H9 (cell line): ENCODE results near the gene PLEKHO1. TPM values are rescaled to one million over a fixed set of nuclear protein-coding genes. Genes with fewer than 3 reads are reported as not detected.

Source experiments
- DNase-seq: peaks from one replicate; pipeline ENCODE4 v3.0.0-alpha.2; 2017
- H2AFZ ChIP-seq: one replicate; pipeline ENCODE4 v1.6.1; 2013; ENCODE audit warnings: mild to moderate bottlenecking, low read length, control low read depth, moderate library complexity
- H2AK5ac ChIP-seq: 2 replicates; pipeline ENCODE4 v1.6.1; 2013; ENCODE audit warnings: low read length, control low read depth, mixed read lengths; ENCODE audit not compliant: insufficient read length
- H2BK120ac ChIP-seq: one replicate; pipeline ENCODE4 v1.6.1; 2013; ENCODE audit warnings: low read depth, mild to moderate bottlenecking, low read length, control low read depth, inconsistent platforms; ENCODE audit not compliant: poor library complexity, severe bottlenecking
- H2BK12ac ChIP-seq: 2 replicates; pipeline ENCODE4 v1.6.1; 2013; ENCODE audit warnings: low read length, control low read depth, mixed read lengths, low read depth; ENCODE audit not compliant: insufficient read length
- H2BK15ac ChIP-seq: 2 replicates; pipeline ENCODE4 v1.6.1; 2013; ENCODE audit warnings: low read depth, low read length, control low read depth
- H2BK20ac ChIP-seq: one replicate; pipeline ENCODE4 v1.6.1; 2013; ENCODE audit warnings: low read depth, mild to moderate bottlenecking, low read length, control low read depth, inconsistent platforms; ENCODE audit not compliant: poor library complexity, severe bottlenecking
- H2BK5ac ChIP-seq: 2 replicates; pipeline ENCODE4 v1.6.1; 2013; ENCODE audit warnings: low read length, control low read depth, mixed read lengths; ENCODE audit not compliant: insufficient read length
- H3K14ac ChIP-seq: 2 replicates; pipeline ENCODE4 v1.6.1; 2013; ENCODE audit warnings: low read length, control low read depth; ENCODE audit not compliant: insufficient read depth
- H3K18ac ChIP-seq: 2 replicates; pipeline ENCODE4 v1.6.1; 2013; ENCODE audit warnings: low read depth, mild to moderate bottlenecking, mixed read lengths, low read length, control low read depth; ENCODE audit not compliant: insufficient read length
- H3K23ac ChIP-seq: 2 replicates; pipeline ENCODE4 v1.6.1; 2013; ENCODE audit warnings: low read length, control low read depth, mixed read lengths, low read depth; ENCODE audit not compliant: insufficient read length
- H3K23me2 ChIP-seq: 2 replicates; pipeline ENCODE4 v1.6.1; 2013; ENCODE audit warnings: low read depth, mild to moderate bottlenecking, mixed read lengths, low read length, control low read depth; ENCODE audit not compliant: insufficient read length, poor library complexity, severe bottlenecking
- H3K27ac ChIP-seq: 2 replicates; pipeline ENCODE4 v1.5.1; 2013; ENCODE audit warnings: low read length, control low read depth, mixed read lengths, low read depth; ENCODE audit not compliant: insufficient read length
- H3K27me3 ChIP-seq: 2 replicates; pipeline ENCODE4 v1.6.1; 2013; ENCODE audit warnings: low read length, control low read depth, inconsistent platforms; ENCODE audit not compliant: insufficient read depth
- H3K4ac ChIP-seq: 2 replicates; pipeline ENCODE4 v1.6.1; 2013; ENCODE audit warnings: low read depth, mild to moderate bottlenecking, control low read depth, inconsistent platforms, low read length, moderate library complexity
- H3K4me1 ChIP-seq: 2 replicates; pipeline ENCODE4 v1.6.1; 2013; ENCODE audit warnings: low read length, control low read depth, inconsistent platforms; ENCODE audit not compliant: insufficient read depth
- H3K4me2 ChIP-seq: 2 replicates; pipeline ENCODE4 v1.6.1; 2013; ENCODE audit warnings: low read length, control low read depth, mixed read lengths; ENCODE audit not compliant: insufficient read length, insufficient read depth
- H3K56ac ChIP-seq: 2 replicates; pipeline ENCODE4 v1.6.1; 2013; ENCODE audit warnings: low read depth, mild to moderate bottlenecking, mixed read lengths, low read length, control low read depth; ENCODE audit not compliant: insufficient read length
- H3K79me1 ChIP-seq: 2 replicates; pipeline ENCODE4 v1.6.1; 2013; ENCODE audit warnings: low read depth, mild to moderate bottlenecking, moderate library complexity, low read length, control low read depth, inconsistent platforms; ENCODE audit not compliant: insufficient read depth, poor library complexity, severe bottlenecking
- H3K79me2 ChIP-seq: 2 replicates; pipeline ENCODE4 v1.6.1; 2013; ENCODE audit warnings: low read length, control low read depth, inconsistent platforms; ENCODE audit not compliant: insufficient read depth
- H3K9ac ChIP-seq: 2 replicates; pipeline ENCODE4 v1.6.1; 2013; ENCODE audit warnings: low read length, control low read depth, mixed read lengths; ENCODE audit not compliant: insufficient read length; ENCODE audit errors: extremely low read depth
- H3K9me3 ChIP-seq: one replicate; pipeline ENCODE4 v1.6.1; 2013; ENCODE audit warnings: low read depth, low read length, inconsistent platforms; ENCODE audit not compliant: control insufficient read depth
- H3T11ph ChIP-seq: one replicate; pipeline ENCODE4 v1.6.1; 2013; ENCODE audit warnings: mild to moderate bottlenecking, low read length, control low read depth, inconsistent platforms
- H4K20me1 ChIP-seq: one replicate; pipeline ENCODE4 v1.6.1; 2013; ENCODE audit not compliant: control insufficient read depth, insufficient read length, insufficient read depth
- H4K5ac ChIP-seq: 2 replicates; pipeline ENCODE4 v1.6.1; 2013; ENCODE audit warnings: low read depth, mild to moderate bottlenecking, mixed read lengths, low read length, control low read depth; ENCODE audit not compliant: insufficient read length
- H4K8ac ChIP-seq: replicated peaks from 2 replicates; pipeline ENCODE4 v1.6.1; 2013; ENCODE audit warnings: low read length, control low read depth, mixed read lengths, low read depth; ENCODE audit not compliant: insufficient read length
- H4K91ac ChIP-seq: 2 replicates; pipeline ENCODE4 v1.6.1; 2013; ENCODE audit warnings: low read depth, mild to moderate bottlenecking, moderate library complexity, mixed read lengths, low read length, control low read depth; ENCODE audit not compliant: insufficient read length
- H3K27ac Mint-ChIP-seq, 3 experiments: 2 replicates in 2 of 3; 3 replicates in 1 of 3; pipeline ENCODE4 v1.8.0; 2020 to 2021; ENCODE audit warnings: mixed read lengths in 3 of 3, mild to moderate bottlenecking in 1 of 3, moderate library complexity in 1 of 3
- H3K27me3 Mint-ChIP-seq: 2 replicates; pipeline ENCODE4 v1.8.0; 2021; ENCODE audit warnings: low read depth, mild to moderate bottlenecking, moderate library complexity, mixed read lengths
- H3K36me3 Mint-ChIP-seq, 3 experiments: 2 replicates in 2 of 3; 3 replicates in 1 of 3; pipeline ENCODE4 v1.8.0; 2020 to 2021; ENCODE audit warnings: low read depth in 3 of 3, mixed read lengths in 3 of 3; ENCODE audit not compliant: insufficient read depth in 1 of 3
- H3K4me1 Mint-ChIP-seq, 2 experiments: 2 replicates each; pipeline ENCODE4 v1.8.0; 2020; ENCODE audit warnings: mixed read lengths in 2 of 2
- H3K4me3 Mint-ChIP-seq, 2 experiments: 2 replicates in 1 of 2; 3 replicates in 1 of 2; pipeline ENCODE4 v1.8.0; 2020 to 2021; ENCODE audit warnings: mild to moderate bottlenecking in 2 of 2, mixed read lengths in 2 of 2, moderate library complexity in 1 of 2
- H3K9me3 Mint-ChIP-seq, 2 experiments: 2 replicates in 1 of 2; 3 replicates in 1 of 2; pipeline ENCODE4 v1.8.0; 2020; ENCODE audit warnings: mild to moderate bottlenecking in 2 of 2, mixed read lengths in 2 of 2, moderate library complexity in 1 of 2
- CTCF ChIP-seq: fragments of 200-600 bp; sonication (generic); conservative IDR thresholded peaks from 3 replicates; pipeline ENCODE4 v1.8.0; 2021; ENCODE audit warnings: antibody characterized with exemption, mild to moderate bottlenecking
- WGBS: extraction: QIAGEN DNeasy Blood & Tissue Kit; methylation state at CpG from one replicate; pipeline ENCODE4 v1.1.7; 2013; ENCODE audit warnings: missing lambda C conversion rate, low lambda C conversion rate, mixed read lengths; ENCODE audit not compliant: insufficient read length; ENCODE audit errors: extremely low coverage; 5-methylcytosine and 5-hydroxymethylcytosine counted together
- total RNA-seq: library from RNA; stranded (reverse); gene quantifications from 2 replicates; pipeline ENCODE4 v1.2.1, GENCODE V29; 2021

The PLEKHO1 gene
- total RNA-seq, 1 experiment from 2014 or later, result 48.1 TPM

- TF ChIP-seq CTCF, result no peak
- Mint-ChIP-seq H3K9me3 (peaks cover 0 to 2% of the 10 kb centered on the region in 2 experiments; a peak in 1 of 5 replicates), H3K27me3 (peaks cover 6% of the 10 kb centered on the region), H3K36me3 (peaks cover 43 to 58% (median 54%) of the 10 kb centered on the region in 3 experiments), H3K4me3 (peak overlapping the region in 1 of 2 experiments; percentile 6; a peak in 1 of 5 replicates), H3K27ac (no peak overlapping the region), H3K4me1 (peaks cover 23 to 27% of the 10 kb centered on the region in 2 experiments)
- Histone ChIP-seq H3K4me2 (no peak overlapping the region), H4K8ac (no peak overlapping the region), H3K27me3 (no peaks in the 10 kb centered on the region; the same call in 1 of the 2 replicates), H2AK5ac (no peak overlapping the region), H3K56ac (no peak overlapping the region), H3K4ac (no peak overlapping the region), H3K23me2 (peaks cover 17% of the 10 kb centered on the region), H2BK120ac (no peak overlapping the region), H3K9me3 (no peaks in the 10 kb centered on the region), H2BK5ac (no peak overlapping the region), H3K4me1 (peaks cover 4% of the 10 kb centered on the region; the same call in 1 of the 2 replicates), H4K20me1 (no peaks in the 10 kb centered on the region), H4K5ac (no peak overlapping the region), H2BK20ac (no peak overlapping the region), H3K9ac (no peak overlapping the region), H3K18ac (no peak overlapping the region), H2BK12ac (no peak overlapping the region), H2AFZ (no peak overlapping the region), H3K23ac (no peak overlapping the region), H3K27ac (no peak overlapping the region), H4K91ac (no peak overlapping the region), H3T11ph (no peak overlapping the region), H2BK15ac (no peak overlapping the region), H3K14ac (no peak overlapping the region), H3K79me2 (0 out of 2 replicates have a peak, but pooled peaks cover 4% of the 10 kb centered on the region), H3K79me1 (no peaks in the 10 kb centered on the region)
- DNase-seq, result no peak
- no CpG with 5 or more reads among the region's 8 CpGs for WGBS
These were observed 3.2 kb downstream of the PLEKHO1 start for GRCh38 chr1:150152772-150153456.
